Colon (tissue), 2 donors: ENCODE measurements around the gene NPL.

ENCODE experiments used
- FAIRE-seq: peaks from 2 replicates; lab custom pipeline; 2012; peaks lifted over from hg19 to GRCh38; lab: Jason Lieb, UNC
- donor health status: control.
- donor health status: control.

NPL gene

GRCh38 chr1:182778862-182779261, 10.7 kb upstream of the NPL start:
- no peak for FAIRE-seq

- no peak for FAIRE-seq
Measured at GRCh38 chr1:182779530-182779929, 10.0 kb upstream of the NPL start.

- no peak for FAIRE-seq
Measured at GRCh38 chr1:182781841-182782586, 7.6 kb upstream of the NPL start.

GRCh38 chr1:182782587-182782913, 7.0 kb upstream of the NPL start:
- FAIRE-seq: no peak

- no peak for FAIRE-seq
Measured at GRCh38 chr1:182783068-182783467, 6.5 kb upstream of the NPL start.

GRCh38 chr1:182784556-182785171, 4.9 kb upstream of the NPL start:
- no peak for FAIRE-seq

GRCh38 chr1:182785181-182785580, 4.4 kb upstream of the NPL start:
- no peak for FAIRE-seq

GRCh38 chr1:182786223-182786994, 3.2 kb upstream of the NPL start:
- no peak for FAIRE-seq

- FAIRE-seq: no peak
Measured at GRCh38 chr1:182786995-182787324, 2.6 kb upstream of the NPL start.

- FAIRE-seq: no peak
Measured at GRCh38 chr1:182791281-182792179, 2.0 kb downstream of the NPL start.

- no peak for FAIRE-seq
Measured at GRCh38 chr1:182794091-182794490, 4.5 kb downstream of the NPL start.

- FAIRE-seq: no peak
Measured at GRCh38 chr1:182794676-182795201, 5.2 kb downstream of the NPL start.

- FAIRE-seq: no peak
Measured at GRCh38 chr1:182795563-182796228, 6.1 kb downstream of the NPL start.

GRCh38 chr1:182802006-182802803, 12.6 kb downstream of the NPL start:
- FAIRE-seq: no peak

GRCh38 chr1:182803846-182804245, 14.3 kb downstream of the NPL start:
- FAIRE-seq: no peak

- no peak for FAIRE-seq
Measured at GRCh38 chr1:182806015-182806678, 16.6 kb downstream of the NPL start.

- FAIRE-seq: no peak
Measured at GRCh38 chr1:182807907-182808306, 18.3 kb downstream of the NPL start.

- no peak for FAIRE-seq
Measured at GRCh38 chr1:182809414-182809957, 19.9 kb downstream of the NPL start.

GRCh38 chr1:182811975-182812722, 22.6 kb downstream of the NPL start:
- no peak for FAIRE-seq
